GM18499 (cell line): ENCODE measurements around the gene SAMD4A.

Experiments used
- ATAC-seq: cut with Tn5 transposase; IDR thresholded peaks from one replicate; pipeline ENCODE4 v1.9.1; 2021; ENCODE audit warnings: moderate number of reproducible peaks; ENCODE audit not compliant: insufficient read depth, unreplicated experiment

SAMD4A gene

GRCh38 chr14:54564868-54565784 lies 1.8 kb upstream of the SAMD4A start:
- ATAC-seq: no peak

DNA sequence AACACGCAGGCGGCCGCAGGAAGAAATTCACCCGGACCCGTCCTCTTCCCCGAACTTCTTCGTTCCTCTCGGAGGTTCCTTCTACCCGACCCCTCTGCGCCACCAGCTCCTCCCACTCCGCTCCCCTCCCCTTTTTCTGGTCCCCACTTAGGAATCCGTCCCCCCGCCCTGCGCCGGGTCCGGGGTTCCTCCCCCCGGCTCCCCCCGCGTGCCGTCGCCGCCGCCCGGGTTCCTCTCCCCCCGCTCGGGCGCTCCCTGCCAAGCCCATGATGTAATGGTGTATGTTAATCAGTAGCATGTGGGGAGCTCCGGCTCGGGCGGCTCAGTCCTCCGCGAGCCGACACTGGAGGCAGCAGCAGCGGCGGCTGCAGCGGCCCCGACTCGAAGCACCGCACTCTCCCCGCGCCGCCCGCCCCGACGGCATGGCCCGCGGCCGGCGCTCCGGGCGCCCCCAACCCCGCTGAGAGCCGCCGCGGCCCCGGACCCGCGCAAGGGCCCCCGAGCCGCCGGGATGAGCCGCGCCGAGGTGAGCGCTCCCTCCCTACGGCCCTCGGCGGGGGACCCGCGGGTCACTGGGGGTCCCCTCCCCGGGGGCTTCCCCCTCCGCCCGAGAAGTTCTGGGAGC lies 1.0 kb upstream of the SAMD4A start:
- no peak for ATAC-seq

DNA sequence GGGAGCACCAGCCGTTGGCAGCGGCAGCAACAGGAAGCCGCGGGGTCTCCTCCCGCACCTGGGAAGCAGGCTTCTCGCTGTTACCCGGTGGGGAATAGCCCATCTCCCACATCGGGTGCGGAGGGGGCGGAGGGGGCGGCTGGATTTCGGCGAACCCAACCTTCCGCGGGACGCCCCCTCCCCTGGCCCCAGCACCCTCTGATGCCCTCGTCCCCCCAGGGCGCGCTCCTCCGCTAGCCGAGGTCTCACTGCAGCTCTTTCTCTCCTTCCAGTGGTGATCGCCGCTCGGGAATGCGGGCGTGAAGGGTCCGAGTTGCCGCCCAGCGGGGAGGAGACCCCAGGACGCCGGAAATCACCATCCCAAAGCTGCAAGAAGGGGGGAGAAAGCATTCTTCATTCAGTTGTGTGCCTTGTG lies 303 bp downstream of the SAMD4A start:
- no peak for ATAC-seq

DNA sequence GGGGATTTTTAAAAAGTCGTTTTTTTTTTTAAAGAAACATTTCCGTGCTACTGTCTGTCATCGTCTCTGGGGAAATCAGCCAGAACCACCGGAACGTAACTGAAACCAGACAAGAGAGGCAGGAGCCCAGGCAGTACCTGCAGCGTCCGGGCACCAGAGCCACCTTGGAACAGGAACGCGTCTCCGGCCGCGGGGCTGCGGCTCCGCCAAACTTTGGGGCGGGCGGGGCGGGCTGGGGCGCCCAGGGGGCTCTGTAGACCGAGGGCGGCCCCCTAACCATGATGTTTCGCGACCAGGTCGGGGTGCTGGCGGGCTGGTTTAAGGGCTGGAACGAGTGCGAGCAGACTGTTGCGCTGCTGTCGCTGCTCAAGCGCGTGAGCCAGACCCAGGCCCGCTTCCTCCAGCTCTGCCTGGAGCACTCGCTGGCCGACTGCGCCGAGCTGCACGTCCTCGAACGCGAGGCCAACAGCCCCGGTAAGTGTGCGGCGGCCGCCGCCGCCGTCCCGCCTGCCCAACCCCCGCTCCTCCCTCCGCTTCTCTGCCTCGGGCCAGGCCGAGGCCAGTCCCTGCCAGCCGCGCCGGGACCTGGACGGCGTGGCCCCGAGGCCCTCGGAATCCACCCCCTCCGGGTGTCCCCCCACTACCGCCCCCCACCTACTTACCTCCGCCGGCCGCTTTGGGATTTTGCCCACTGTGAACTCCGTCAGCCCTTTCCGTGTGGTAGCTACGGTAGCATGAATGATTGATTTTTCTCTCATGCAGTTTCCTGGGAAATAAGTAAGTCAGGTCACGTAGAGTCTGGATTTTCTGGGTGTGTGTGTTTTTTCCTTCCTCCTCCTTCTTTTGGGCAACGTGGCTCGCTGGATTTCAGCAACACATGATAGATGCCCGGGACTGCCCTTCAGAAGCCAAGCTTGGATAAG lies 972 bp downstream of the SAMD4A start:
- ATAC-seq: no peak

GRCh38 chr14:54568821-54569595 lies 2.1 kb downstream of the SAMD4A start:
- no peak for ATAC-seq

- ATAC-seq: no peak
Observed at GRCh38 chr14:54570047-54570446, 3.1 kb downstream of the SAMD4A start.

- ATAC-seq: no peak
Observed at GRCh38 chr14:54570631-54571415, 3.9 kb downstream of the SAMD4A start.

DNA sequence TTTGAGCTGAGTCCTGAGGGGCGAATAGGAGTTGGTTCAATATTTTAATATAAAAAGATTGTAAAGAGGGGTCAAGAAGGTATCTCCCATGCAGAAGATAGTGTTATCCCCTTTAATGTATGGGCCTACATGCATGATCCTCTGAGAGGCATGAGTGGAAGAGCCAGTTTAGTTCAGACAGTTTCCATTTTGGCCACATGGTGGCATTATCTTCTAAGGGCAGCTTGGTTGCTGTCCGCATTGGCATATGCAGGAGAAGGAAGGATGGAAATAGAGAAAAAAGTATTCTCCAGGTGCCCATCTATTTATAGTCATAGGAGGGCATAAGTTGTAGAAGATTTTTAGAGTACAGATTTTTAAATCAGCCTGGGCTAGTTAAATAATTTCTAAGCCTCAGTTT lies 5.4 kb downstream of the SAMD4A start:
- no peak for ATAC-seq

- ATAC-seq: no peak
Observed at GRCh38 chr14:54574528-54574927, 7.6 kb downstream of the SAMD4A start.

GRCh38 chr14:54577494-54577893 lies 10.6 kb downstream of the SAMD4A start:
- ATAC-seq: no peak

- no peak for ATAC-seq
Observed at GRCh38 chr14:54577977-54578376, 11.0 kb downstream of the SAMD4A start.

DNA sequence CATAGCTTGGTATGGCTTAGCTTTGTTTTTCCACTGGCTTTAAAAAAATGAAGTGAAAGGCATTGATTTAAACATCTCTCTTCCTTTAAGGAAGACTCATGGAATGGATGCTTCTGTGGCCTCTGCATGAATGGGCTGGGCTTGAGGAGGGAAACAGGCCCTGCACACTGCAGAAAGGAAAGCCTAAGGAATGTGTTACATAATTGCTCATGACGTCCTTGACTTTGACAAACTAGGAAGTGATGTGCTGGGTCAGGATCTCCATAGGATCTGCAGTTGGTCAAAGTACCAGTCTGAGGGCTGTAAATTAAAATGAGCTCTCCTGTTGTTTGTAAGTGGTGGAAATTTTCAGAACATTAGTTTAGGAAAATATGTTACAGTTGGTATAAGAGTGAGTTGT lies 12.7 kb downstream of the SAMD4A start:
- no peak for ATAC-seq

DNA sequence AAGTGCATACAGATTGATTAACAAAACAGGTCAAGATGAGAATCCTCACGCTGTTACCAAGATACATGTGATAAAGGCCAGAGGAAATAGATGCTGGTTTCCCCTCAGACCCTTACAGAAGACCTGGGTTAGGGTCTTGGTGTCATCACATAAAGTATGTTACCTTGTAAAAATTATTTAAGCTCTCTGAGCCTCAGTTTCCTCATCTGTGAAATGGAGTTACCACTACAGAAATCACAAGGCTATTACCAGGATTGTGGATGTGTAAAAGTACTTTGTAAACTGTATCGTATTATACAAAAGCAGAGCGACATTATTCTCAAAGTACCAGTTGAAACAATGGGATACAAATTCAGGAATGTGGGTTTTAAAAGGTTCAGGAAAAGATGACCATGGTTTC lies 14.0 kb downstream of the SAMD4A start:
- ATAC-seq: no peak

DNA sequence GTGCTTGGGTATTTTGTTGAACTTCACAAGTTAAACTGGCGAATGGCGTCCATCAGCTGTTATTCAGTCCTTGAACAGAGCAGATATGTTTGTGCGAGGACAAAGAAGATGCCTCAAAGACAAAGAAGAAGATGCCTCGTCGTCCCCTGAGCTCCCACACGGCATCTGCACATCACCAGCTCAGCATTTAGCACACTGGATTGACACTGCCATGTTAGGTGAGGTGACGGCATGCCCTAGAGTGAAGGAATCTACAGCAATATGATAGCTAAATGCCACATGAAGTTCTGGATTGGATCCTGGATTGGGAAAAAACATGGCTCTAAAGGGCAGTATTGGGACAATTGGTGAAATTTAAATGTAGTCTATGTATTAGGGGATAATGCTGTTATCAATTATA lies 15.4 kb downstream of the SAMD4A start:
- no peak for ATAC-seq

- no peak for ATAC-seq
Observed at GRCh38 chr14:54584097-54584496, 17.2 kb downstream of the SAMD4A start.

DNA sequence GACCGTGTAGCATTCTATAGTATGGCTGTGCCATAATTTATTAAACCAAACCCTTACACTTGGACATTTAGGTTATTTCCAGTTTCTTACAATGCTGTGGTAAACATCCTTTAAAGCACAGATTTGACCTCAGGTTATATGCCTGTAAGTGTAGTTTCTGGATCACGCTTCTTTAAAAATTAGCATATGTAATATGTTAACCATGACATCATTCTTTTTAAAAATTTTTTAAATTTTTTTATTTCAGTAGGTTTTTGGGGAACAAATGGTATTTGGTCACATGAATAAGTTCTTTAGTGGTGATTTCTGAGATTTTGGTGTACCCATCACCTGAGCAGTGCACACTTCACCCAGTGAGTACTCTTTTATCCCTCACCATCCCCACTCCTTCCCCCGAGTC lies 18.3 kb downstream of the SAMD4A start:
- no peak for ATAC-seq

DNA sequence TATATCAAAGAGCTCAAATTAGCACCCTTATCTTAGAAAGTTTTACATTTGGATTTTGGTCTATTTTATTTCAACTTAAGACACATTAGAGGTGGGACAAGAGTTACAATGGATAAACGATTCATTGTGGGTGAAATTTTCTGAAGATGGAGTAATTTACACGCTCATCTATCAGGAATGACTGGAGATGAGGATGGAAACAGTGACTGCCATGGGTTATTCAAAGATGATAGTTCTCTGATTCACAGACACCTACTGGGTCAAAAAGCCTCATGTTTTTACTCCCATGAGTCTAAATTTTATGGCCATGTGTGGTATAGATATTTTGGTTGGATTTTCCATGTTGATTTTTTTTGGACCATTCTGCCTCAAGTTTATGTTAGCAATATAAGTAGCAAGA lies 22.1 kb downstream of the SAMD4A start:
- ATAC-seq: no peak

DNA sequence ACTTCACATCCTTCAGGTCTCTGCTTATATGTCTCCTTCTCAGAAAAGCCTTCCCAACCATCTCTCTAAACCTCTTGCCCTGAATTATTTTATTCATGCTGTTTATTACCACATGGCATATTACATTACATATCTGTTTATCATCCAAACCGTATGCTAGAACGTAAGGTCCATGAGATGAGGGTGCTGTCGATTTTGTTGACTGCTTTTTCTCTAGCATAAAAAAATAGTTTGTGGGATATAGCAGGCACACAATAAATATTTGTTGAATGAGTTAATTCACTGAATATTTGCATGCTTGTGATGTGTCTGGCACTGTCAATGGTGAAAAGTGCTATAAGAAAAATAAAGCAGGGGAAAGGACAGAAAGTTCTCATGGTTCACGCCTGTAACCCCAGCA lies 22.9 kb downstream of the SAMD4A start:
- no peak for ATAC-seq

- no peak for ATAC-seq
Observed at GRCh38 chr14:54590481-54590880, 23.6 kb downstream of the SAMD4A start.
